Muscle layer of duodenum (tissue), 2 donors: Measurements from ENCODE around the gene CERS5.

Experiments used
- H3K27ac ChIP-seq: one replicate; pipeline ENCODE4 v1.7.0; 2013; ENCODE audit warnings: mild to moderate bottlenecking, low read length
- H3K27me3 ChIP-seq: one replicate; pipeline ENCODE4 v1.7.0; 2013; ENCODE audit warnings: low read depth, mild to moderate bottlenecking, control low read depth, low read length
- H3K36me3 ChIP-seq, 2 donors: one replicate each; pipeline ENCODE4 v1.7.0; 2013; ENCODE audit warnings: low read length in 2 of 2, control low read depth in 1 of 2, mild to moderate bottlenecking in 1 of 2; ENCODE audit not compliant: insufficient read depth in 2 of 2, control insufficient read depth in 1 of 2
- H3K4me1 ChIP-seq, 2 donors: one replicate each; pipeline ENCODE4 v1.7.0; 2013; ENCODE audit warnings: low read length in 2 of 2, mild to moderate bottlenecking in 2 of 2, control low read depth in 1 of 2, moderate library complexity in 1 of 2; ENCODE audit not compliant: insufficient read depth in 2 of 2, control insufficient read depth in 1 of 2
- H3K4me3 ChIP-seq, 2 donors: one replicate each; pipeline ENCODE4 v1.7.0; 2013; ENCODE audit warnings: low read length in 2 of 2, low read depth in 1 of 2, mild to moderate bottlenecking in 1 of 2
- H3K9me3 ChIP-seq, 2 donors: one replicate each; pipeline ENCODE4 v1.7.0; 2013; ENCODE audit warnings: low read length in 2 of 2, control low read depth in 1 of 2, mild to moderate bottlenecking in 1 of 2; ENCODE audit not compliant: control insufficient read depth in 1 of 2
- donor health status: healthy.

Gene CERS5

GRCh38 chr12:50110127-50110761 lies 56.9 kb downstream of the CERS5 start:
- H3K4me1 ChIP-seq = peaks cover 22 to 24% of the 10 kb centered on the region in 2 donors
- H3K27ac ChIP-seq = peak overlapping the region; percentile 86
- H3K4me3 ChIP-seq = no peak overlapping the region
- H3K9me3 ChIP-seq = no peaks in the 10 kb centered on the region
- peaks cover 0 to 3% of the 10 kb centered on the region in 2 donors for H3K36me3 ChIP-seq
- H3K27me3 ChIP-seq = no peaks in the 10 kb centered on the region

GRCh38 chr12:50109319-50109718 lies 57.9 kb downstream of the CERS5 start:
- no peak overlapping the region for H3K4me3 ChIP-seq
- H3K9me3 ChIP-seq = no peaks in the 10 kb centered on the region
- no peaks in the 10 kb centered on the region for H3K27me3 ChIP-seq
- peaks cover 23 to 25% of the 10 kb centered on the region in 2 donors for H3K4me1 ChIP-seq
- peaks cover 0 to 3% of the 10 kb centered on the region in 2 donors for H3K36me3 ChIP-seq
- peak overlapping the region; percentile 86 for H3K27ac ChIP-seq

GRCh38 chr12:50107416-50108268 lies 59.5 kb downstream of the CERS5 start:
- H3K36me3 ChIP-seq = peaks cover 0 to 3% of the 10 kb centered on the region in 2 donors
- H3K27ac ChIP-seq = no peak overlapping the region
- no peaks in the 10 kb centered on the region for H3K9me3 ChIP-seq
- H3K4me3 ChIP-seq = no peak overlapping the region
- peaks cover 23% of the 10 kb centered on the region in 2 donors for H3K4me1 ChIP-seq
- no peaks in the 10 kb centered on the region for H3K27me3 ChIP-seq

GRCh38 chr12:50106907-50107306 lies 60.3 kb downstream of the CERS5 start:
- Histone ChIP-seq H3K4me3 (no peak overlapping the region), H3K4me1 (peaks cover 23% of the 10 kb centered on the region in 2 donors), H3K36me3 (no peaks in the 10 kb centered on the region), H3K9me3 (no peaks in the 10 kb centered on the region), H3K27ac (no peak overlapping the region), H3K27me3 (no peaks in the 10 kb centered on the region)

- Histone ChIP-seq H3K27me3 (no peaks in the 10 kb centered on the region), H3K4me3 (peak overlapping the region in 1 of 2 donors; percentile 16), H3K4me1 (peaks cover 20 to 22% of the 10 kb centered on the region in 2 donors), H3K36me3 (no peaks in the 10 kb centered on the region), H3K9me3 (no peaks in the 10 kb centered on the region), H3K27ac (no peak overlapping the region)
Measured at GRCh38 chr12:50105913-50106450, 61.2 kb downstream of the CERS5 start.

- Histone ChIP-seq H3K36me3 (peaks cover 3 to 8% of the 10 kb centered on the region in 2 donors), H3K4me1 (peaks cover 7 to 10% of the 10 kb centered on the region in 2 donors), H3K27me3 (no peaks in the 10 kb centered on the region), H3K4me3 (peak overlapping the region in 1 of 2 donors; percentile 60), H3K9me3 (no peaks in the 10 kb centered on the region), H3K27ac (peak overlapping the region; percentile 72)
Measured at GRCh38 chr12:50104417-50105366, 62.5 kb downstream of the CERS5 start.

- Histone ChIP-seq H3K27ac (peak within 1 kb of the TSS; percentile 72), H3K4me1 (peaks cover 5 to 10% of the 10 kb centered on the region in 2 donors), H3K36me3 (peaks cover 12 to 17% of the 10 kb centered on the region in 2 donors), H3K27me3 (no peaks in the 10 kb centered on the region), H3K9me3 (no peaks in the 10 kb centered on the region), H3K4me3 (peak within 1 kb of the TSS in 1 of 2 donors; percentile 60)
Measured at GRCh38 chr12:50103767-50104321, 63.3 kb downstream of the CERS5 start, which contains the start of gene GPD1. Gene GPD1 (plus strand): TSS chr12:50104008. CDS start chr12:50104051, 43 bp downstream.

GRCh38 chr12:50103351-50103750 lies 63.8 kb downstream of the CERS5 start:
- Histone ChIP-seq H3K27ac (no peak overlapping the region), H3K36me3 (peaks cover 17 to 22% of the 10 kb centered on the region in 2 donors)

GRCh38 chr12:50102646-50103309 lies 64.4 kb downstream of the CERS5 start:
- no peak overlapping the region for H3K27ac ChIP-seq

More at GRCh38 chr12:50103351-50103750, 63.8 kb downstream of the CERS5 start:
- H3K9me3 ChIP-seq = no peaks in the 10 kb centered on the region
- no peaks in the 10 kb centered on the region for H3K27me3 ChIP-seq
- peaks cover 5 to 10% of the 10 kb centered on the region in 2 donors for H3K4me1 ChIP-seq
- H3K4me3 ChIP-seq = peak overlapping the region in 1 of 2 donors; percentile 60

GRCh38 chr12:50102131-50102531 lies 65.0 kb downstream of the CERS5 start:
- Histone ChIP-seq H3K27ac (no peak overlapping the region), H3K27me3 (no peaks in the 10 kb centered on the region), H3K36me3 (peaks cover 29% of the 10 kb centered on the region in 2 donors), H3K9me3 (no peaks in the 10 kb centered on the region), H3K4me1 (peaks cover 5 to 10% of the 10 kb centered on the region in 2 donors), H3K4me3 (no peak overlapping the region)

More at GRCh38 chr12:50102646-50103309, 64.4 kb downstream of the CERS5 start:
- Histone ChIP-seq H3K27me3 (no peaks in the 10 kb centered on the region), H3K9me3 (no peaks in the 10 kb centered on the region), H3K36me3 (peaks cover 22 to 27% of the 10 kb centered on the region in 2 donors), H3K4me1 (peaks cover 5 to 10% of the 10 kb centered on the region in 2 donors), H3K4me3 (no peak overlapping the region)
